Stimulated activated CD8-positive, alpha-beta memory T cell treated with anti-CD3 and anti-CD28 coated beads, Interleukin-12 subunit alpha, Interleukin-12 subunit beta, amount 100 ng/mL, for 24 hours (primary cell): ENCODE measurements around the gene TMEM129.

Source experiments
- DNase-seq: peaks from one replicate; pipeline ENCODE4 v3.0.0-alpha.2; 2020; ENCODE audit errors: extremely low read depth

The TMEM129 gene

GRCh38 chr4:1669270-1669669 lies 51.9 kb downstream of the TMEM129 start:
- DNase-seq: no peak

GRCh38 chr4:1668488-1668840 lies 52.7 kb downstream of the TMEM129 start:
- DNase-seq: no peak

GRCh38 chr4:1667273-1667672 lies 53.9 kb downstream of the TMEM129 start:
- DNase-seq: no peak

GRCh38 chr4:1666391-1666790 lies 54.7 kb downstream of the TMEM129 start:
- DNase-seq: no peak
